K562 (cell line): ENCODE data around the gene MRAP2. TPM values are rescaled to one million over a fixed set of nuclear protein-coding genes. Genes with fewer than 3 reads are reported as not detected.
"Not testable (repeated sequence)": the region's sequence is repeated elsewhere in the genome, so short reads cannot be mapped to it uniquely, and the experiment has no call there.

Experiments used
- ATAC-seq: fragments of 200-7000 bp; cut with Tn5 transposase; 3 replicates; pipeline ENCODE4 v1.9.1; 2020; ENCODE audit warnings: moderate library complexity
- BruUV-seq: library from RNA; stranded (reverse); fragments of 400-500 nt; replicated peaks from 2 replicates; lab custom pipeline; 2021; lab: Mats Ljungman, UMichigan
- CTCF ChIA-PET: fragments of 300-600 bp; formaldehyde crosslinking; extraction: SDS; loops from one replicate; lab custom pipeline; 2021; ENCODE audit warnings: low intra/inter-chr PET ratio; lab: Yijun Ruan, JAX
- POLR2A ChIA-PET: fragments of 300-600, 350-650 bp; sonication (Branson Sonifier 250); formaldehyde crosslinking; extraction: SDS; loops from one replicate; lab custom pipeline; 2021; ENCODE audit warnings: antibody characterized with exemption, inconsistent platforms; lab: Yijun Ruan, JAX
- DNase-seq, 4 experiments: peaks; one replicate each; pipeline versions ENCODE4 v3.0.0 to v3.0.0-alpha.2; 2011 to 2018; ENCODE audit warnings: low spot score in 3 of 4, mixed read lengths in 3 of 4; ENCODE audit errors: extremely low read depth in 1 of 4
- FAIRE-seq: peaks from 2 replicates; lab custom pipeline; 2011; peaks lifted over from hg19 to GRCh38; lab: Jason Lieb, UNC
- H2AFZ ChIP-seq: 2 replicates; pipeline ENCODE4 v1.6.0; 2011; ENCODE audit warnings: low read depth, low read length, control low read depth, inconsistent platforms
- H3K27ac ChIP-seq: fragments of 200-600 bp; 3 replicates; pipeline ENCODE4 v1.8.0; 2011; ENCODE audit warnings: low read depth, mild to moderate bottlenecking, control low read depth, inconsistent platforms, low read length, moderate library complexity, mixed read lengths; ENCODE audit errors: extremely low read depth
- H3K27me3 ChIP-seq, 2 experiments: fragments of 300-600 bp in 1 of 2; 2 replicates in 1 of 2; 3 replicates in 1 of 2; pipeline versions ENCODE4 v1.6.0 to v1.8.0; 2011; ENCODE audit warnings: inconsistent platforms in 2 of 2, low read length in 2 of 2, mild to moderate bottlenecking in 1 of 2, mixed read lengths in 1 of 2, moderate library complexity in 1 of 2; ENCODE audit not compliant: control insufficient read depth in 2 of 2, insufficient read depth in 2 of 2
- H3K36me3 ChIP-seq: fragments of 300-600 bp; 3 replicates; pipeline ENCODE4 v1.8.0; 2011; ENCODE audit warnings: mild to moderate bottlenecking, low read length, inconsistent platforms; ENCODE audit not compliant: control insufficient read depth, insufficient read depth
- H3K4me1 ChIP-seq, 2 experiments: fragments of 200-600 bp in 1 of 2; replicated peaks in 1 of 2; 2 replicates in 1 of 2; 3 replicates in 1 of 2; pipeline versions ENCODE4 v1.5.1 to v1.8.0; 2011; ENCODE audit warnings: inconsistent platforms in 2 of 2, low read length in 2 of 2, mild to moderate bottlenecking in 1 of 2, mixed read lengths in 1 of 2, moderate library complexity in 1 of 2; ENCODE audit not compliant: control insufficient read depth in 2 of 2, insufficient read depth in 2 of 2
- H3K4me2 ChIP-seq: 2 replicates; pipeline ENCODE4 v1.6.1; 2011; ENCODE audit warnings: low read length, control low read depth, inconsistent platforms, mixed read lengths; ENCODE audit not compliant: insufficient read depth
- H3K4me3 ChIP-seq: fragments of 200-600 bp; sonication (generic), shearing (Covaris generic); 2 replicates; pipeline ENCODE4 v1.5.1; 2016; ENCODE audit warnings: control low read depth, inconsistent platforms
- H3K79me2 ChIP-seq: fragments of 200-600 bp; 3 replicates; pipeline ENCODE4 v1.8.0; 2011; ENCODE audit warnings: low read length, inconsistent platforms; ENCODE audit not compliant: control insufficient read depth, insufficient read depth
- H3K9ac ChIP-seq, 2 experiments: 2 replicates each; pipeline versions ENCODE4 v1.6.0 to v1.6.1; 2011; ENCODE audit warnings: low read depth in 2 of 2, low read length in 2 of 2, control low read depth in 1 of 2, inconsistent platforms in 1 of 2, mild to moderate bottlenecking in 1 of 2, mixed read lengths in 1 of 2; ENCODE audit not compliant: insufficient read depth in 1 of 2
- H3K9me1 ChIP-seq: one replicate; pipeline ENCODE4 v1.6.0; 2011; ENCODE audit warnings: inconsistent platforms, mild to moderate bottlenecking, low read length, moderate library complexity; ENCODE audit not compliant: control insufficient read depth, insufficient read depth
- H3K9me3 ChIP-seq: replicated peaks from 2 replicates; pipeline ENCODE4 v1.5.1; 2011; ENCODE audit warnings: low read depth, low read length, inconsistent platforms; ENCODE audit not compliant: control insufficient read depth, insufficient read depth
- H4K20me1 ChIP-seq: replicated peaks from 2 replicates; pipeline ENCODE4 v1.6.1; 2011; ENCODE audit warnings: low read length, inconsistent platforms, mixed read lengths; ENCODE audit not compliant: control insufficient read depth, insufficient read depth
- PPARD ChIP-seq: fragments of 250-450 bp; sonication (Bioruptor Pico); IDR thresholded peaks from 2 replicates; pipeline ENCODE4 v1.8.0; 2022; ENCODE audit warnings: inconsistent platforms, mild to moderate bottlenecking, moderate library complexity
- SPI1 ChIP-seq: IDR thresholded peaks from 2 replicates; pipeline ENCODE4 v1.6.1; 2011; ENCODE audit warnings: low read depth, low read length, control low read depth, borderline replicate concordance
- SREBF1 ChIP-seq: fragments of 150-350 bp; IDR thresholded peaks from 2 replicates; pipeline ENCODE4 v1.6.1; 2014; ENCODE audit warnings: antibody characterized with exemption, low read depth, low read length, borderline replicate concordance
- ZNF184 ChIP-seq: sonication (generic); formaldehyde crosslinking; IDR thresholded peaks from 2 replicates; pipeline ENCODE4 v1.5.0; 2020; ENCODE audit warnings: missing genetic modification reagents
- ZNF212 ChIP-seq: fragments of 450-650 bp; formaldehyde crosslinking; IDR thresholded peaks from 2 replicates; pipeline ENCODE4 v1.4.0; 2020; ENCODE audit warnings: mild to moderate bottlenecking
- ZNF24 ChIP-seq: fragments of 450-650 bp; IDR thresholded peaks from 2 replicates; pipeline ENCODE4 v1.6.1; 2016
- ZNF316 ChIP-seq: fragments of 450-650 bp; IDR thresholded peaks from 2 replicates; pipeline ENCODE4 v1.6.1; 2016
- ZSCAN29 ChIP-seq: fragments of 450-650 bp; IDR thresholded peaks from 2 replicates; pipeline ENCODE4 v1.6.1; 2017
- WGBS: fragments of 100-300 bp; shearing (Covaris generic); methylation state at CpG from one replicate; pipeline ENCODE4 v1.1.6; 2016; ENCODE audit warnings: low coverage, mixed read lengths; ENCODE audit not compliant: insufficient coverage; ENCODE audit errors: missing lambda C conversion rate; 5-methylcytosine and 5-hydroxymethylcytosine counted together
- in situ Hi-C: fragments of 300-500 bp; cut with MboI; formaldehyde crosslinking; loops from 4 replicates; pipeline ENCODE4 v1.15.0; 2018; ENCODE audit warnings: inconsistent platforms, mixed read lengths
- intact Hi-C: fragments of 100-400 bp; cut with micrococcal nuclease; formaldehyde crosslinking; loops from 2 replicates; pipeline ENCODE4 v1.14.2; 2022
- polyA plus RNA-seq, 8 experiments: library from polyadenylated mRNA; depleted of rRNA in 4 of 8; stranded (reverse) in 5 of 8; unstranded in 3 of 8; fragments of >200 nt; fragmentation: Nextera tagmentation in 2 of 8; fragmentation: Illumina TruSeq in 1 of 8; extraction: Ambion mirVana in 2 of 8; extraction: Trizol in 1 of 8; gene quantifications; 2 replicates each; pipeline versions ENCODE4 v1.2.1 to v1.2.3, GENCODE V29; 2011 to 2014; ENCODE audit warnings: inconsistent platforms in 1 of 8, missing spikeins in 1 of 8
- total RNA-seq, 7 experiments: library from RNA; depleted of rRNA in 6 of 7; stranded (reverse); fragments of >200 nt in 6 of 7; fragmentation: Illumina TruSeq in 2 of 7; extraction: Trizol in 2 of 7; gene quantifications; 2 replicates each; pipeline versions ENCODE4 v1.2.1 to v1.2.3, GENCODE V29; 2011 to 2021; ENCODE audit warnings: low replicate concordance in 1 of 7

The MRAP2 gene
- total and polyA plus RNA-seq, 9 of the 15 experiments (the other 6 are each of a cell fraction or from before 2014, with no cell fraction given), result 5.9 to 38.9 (median 9.3) TPM

DNA sequence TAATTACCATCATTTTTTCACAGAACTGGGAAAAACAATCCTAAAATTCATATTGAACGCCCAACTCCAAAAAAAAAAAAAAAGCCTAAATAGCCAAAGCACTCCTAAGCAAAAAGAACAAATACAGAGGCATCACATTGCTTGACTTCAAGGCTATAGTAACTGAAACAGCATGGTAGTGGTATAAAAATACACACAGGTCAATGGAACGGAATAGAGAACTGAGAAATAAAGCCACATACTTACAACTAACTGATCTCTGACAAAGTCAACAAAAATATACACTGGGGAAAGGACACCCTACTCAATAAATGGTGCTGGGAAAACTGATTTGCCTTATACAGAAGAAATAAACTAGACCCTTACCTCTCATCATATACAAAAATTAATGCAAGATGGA, 89.6 kb downstream of the MRAP2 start (continued):
- TF ChIP-seq SREBF1, result no peak
- no peak for TF ChIP-seq ZNF184 (CRISPR knock-in tag)
- no peak for TF ChIP-seq SPI1
- TF ChIP-seq PPARD (CRISPR knock-in tag), result no peak
- no peak for TF ChIP-seq ZNF212 (CRISPR knock-in tag)
- no peak for TF ChIP-seq ZNF24
- no peak for TF ChIP-seq ZSCAN29

DNA sequence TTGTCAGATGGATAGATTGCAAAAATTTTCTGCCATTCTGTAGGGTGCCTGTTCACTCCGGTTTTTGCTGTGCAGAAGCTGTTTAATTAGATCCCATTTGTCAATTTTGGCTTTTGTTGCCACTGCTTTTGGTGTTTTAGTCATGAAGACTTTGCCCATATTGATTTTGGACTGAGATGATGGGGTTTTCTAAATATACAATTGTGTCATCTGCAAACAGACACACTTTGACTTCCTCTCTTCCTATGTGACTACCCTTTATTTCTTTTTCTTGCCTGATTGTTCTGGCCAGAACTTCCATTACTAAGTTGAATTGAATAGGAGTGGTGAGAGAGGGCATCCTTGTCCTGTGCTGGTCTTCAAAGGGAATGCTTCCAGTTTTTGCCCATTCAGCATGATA, 96.0 kb downstream of the MRAP2 start:
- H4K20me1 ChIP-seq, H3K79me2 ChIP-seq, ATAC-seq, BruUV-seq, H2AFZ ChIP-seq, H3K27me3 ChIP-seq, H3K4me1 ChIP-seq, H3K4me3 ChIP-seq, H3K9me1 ChIP-seq, FAIRE-seq, H3K9ac ChIP-seq, DNase-seq, H3K9me3 ChIP-seq, in situ Hi-C loops, H3K27ac ChIP-seq, intact Hi-C loops, H3K36me3 ChIP-seq, CTCF ChIA-PET, H3K4me2 ChIP-seq: not testable (repeated sequence)
- TF ChIP-seq ZNF316, result peak; percentile 40; the same call in 1 of the 2 replicates
- POLR2A ChIA-PET, result interaction anchor here (1.1 kb wide), 1 partner anchor 63 kb away, joined by 4 read pairs; no protein-coding TSS in a partner anchor
- WGBS, result 61% methylated on average over 1 of the region's 1 CpG

DNA sequence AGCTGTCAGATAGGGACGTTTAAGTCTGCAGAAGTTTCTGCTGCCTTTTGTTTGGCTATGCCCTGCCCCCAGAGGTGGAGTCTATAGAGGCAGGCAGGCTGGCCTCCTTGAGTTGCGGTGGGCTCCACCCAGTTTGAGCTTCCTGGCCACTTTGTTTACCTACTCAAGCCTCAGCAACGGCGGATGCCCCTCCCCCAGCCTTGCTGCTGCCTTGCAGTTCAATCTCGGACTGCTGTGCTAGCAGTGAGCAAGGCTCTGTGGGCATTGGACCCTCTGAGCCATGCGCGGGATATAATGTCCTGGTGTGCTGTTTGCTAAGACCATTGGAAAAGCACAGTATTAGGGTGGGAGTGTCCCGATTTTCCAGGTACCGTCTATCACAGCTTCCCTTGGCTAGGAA, 99.8 kb downstream of the MRAP2 start:
- in situ Hi-C loops, H3K79me2 ChIP-seq, H3K9ac ChIP-seq, H4K20me1 ChIP-seq, H2AFZ ChIP-seq, intact Hi-C loops, DNase-seq, FAIRE-seq, ATAC-seq, H3K27me3 ChIP-seq, H3K4me3 ChIP-seq, BruUV-seq, H3K4me2 ChIP-seq, H3K9me1 ChIP-seq, H3K27ac ChIP-seq, H3K9me3 ChIP-seq, POLR2A ChIA-PET, H3K36me3 ChIP-seq: not testable (repeated sequence)
- WGBS, result 88% methylated on average over 8 of the region's 9 CpGs
- H3K4me1 ChIP-seq, result peaks cover 0 to 14% of the 10 kb centered on the region in 2 experiments; a peak in 2 of 5 replicates
- CTCF ChIA-PET, result interaction anchor here (0.6 kb wide), 1 partner anchor 1864 kb away, joined by 8 read pairs; no protein-coding TSS in a partner anchor
